GM23338 (cell line): ENCODE data around the gene LIPJ. TPM values are rescaled to one million over a fixed set of nuclear protein-coding genes. Genes with fewer than 3 reads are reported as not detected.

Source experiments
- EZH2phosphoT487 ChIP-seq: fragments of 200-600 bp; sonication (generic); IDR thresholded peaks from one replicate; pipeline ENCODE4 v1.8.1; 2018; ENCODE audit warnings: antibody characterized with exemption; ENCODE audit not compliant: unreplicated experiment
- REST ChIP-seq: IDR thresholded peaks from one replicate; pipeline ENCODE4 v1.6.1; 2018; ENCODE audit warnings: antibody characterized with exemption; ENCODE audit not compliant: unreplicated experiment
- STAT1 ChIP-seq: IDR thresholded peaks from one replicate; pipeline ENCODE4 v1.6.1; 2016; ENCODE audit warnings: antibody characterized with exemption; ENCODE audit not compliant: unreplicated experiment
- ZNF462 ChIP-seq: fragments of 250-450 bp; sonication (Bioruptor Pico); IDR thresholded peaks from 2 replicates; pipeline ENCODE4 v1.5.0; 2020; ENCODE audit warnings: mild to moderate bottlenecking, moderate library complexity
- polyA plus RNA-seq: library from polyadenylated mRNA; unstranded; fragments of >200 nt; fragmentation: Nextera tagmentation; extraction: Ambion mirVana; gene quantifications from 2 replicates; pipeline ENCODE4 v1.2.1, GENCODE V29; 2016
- total RNA-seq: library from RNA; depleted of rRNA; stranded (reverse); fragments of >200 nt; shearing (Covaris generic); gene quantifications from 2 replicates; pipeline ENCODE4 v1.2.3, GENCODE V29; 2014

LIPJ gene
- total and polyA plus RNA-seq, 2 experiments from 2014 or later: 0.14 TPM; not detected in 1

GRCh38 chr10:88616250-88616977 is 29.9 kb downstream of the LIPJ start (continued):
- no peak for TF ChIP-seq ZNF462 (CRISPR knock-in tag)
- TF ChIP-seq REST: no peak
- TF ChIP-seq STAT1: no peak
- TF ChIP-seq EZH2phosphoT487: no peak
